HFF-Myc (cell line): Measurements from ENCODE around the gene ETDC.
"Not testable (repeated sequence)": the region's sequence is repeated elsewhere in the genome, so short reads cannot be mapped to it uniquely, and the experiment has no call there.

ENCODE experiments used
- DNase-seq: peaks from one replicate; pipeline ENCODE4 v3.0.0-alpha.2; 2011; ENCODE audit warnings: low read depth; ENCODE audit errors: extremely low read depth
- H3K4me3 ChIP-seq: replicated peaks from 2 replicates; pipeline ENCODE4 v1.5.1; 2011; ENCODE audit warnings: low read depth, mild to moderate bottlenecking, control low read depth, low read length
- CTCF ChIP-seq: IDR thresholded peaks from 2 replicates; pipeline ENCODE4 v1.5.1; 2012; ENCODE audit warnings: mild to moderate bottlenecking, low read depth, low read length, control low read depth; ENCODE audit errors: missing control alignments

The ETDC gene

GRCh38 chrX:135315864-135316263, 6.6 kb downstream of the ETDC start:
- H3K4me3 ChIP-seq = no peak overlapping the region
- TF ChIP-seq CTCF = no peak
- no peak for DNase-seq

- no peak for TF ChIP-seq CTCF
- DNase-seq = no peak
- H3K4me3 ChIP-seq = no peak overlapping the region
Observed at GRCh38 chrX:135324463-135324862, 15.2 kb downstream of the ETDC start.

GRCh38 chrX:135325036-135325818, 15.9 kb downstream of the ETDC start:
- DNase-seq, H3K4me3 ChIP-seq: not testable (repeated sequence)

- no peak for TF ChIP-seq CTCF
- no peak overlapping the region for H3K4me3 ChIP-seq
- DNase-seq = no peak
Observed at GRCh38 chrX:135327299-135327698, 18.0 kb downstream of the ETDC start.

- DNase-seq = no peak
- TF ChIP-seq CTCF = no peak
- H3K4me3 ChIP-seq = no peak overlapping the region
Observed at GRCh38 chrX:135328421-135329005, 19.2 kb downstream of the ETDC start.

GRCh38 chrX:135330706-135331105, 21.4 kb downstream of the ETDC start:
- TF ChIP-seq CTCF = no peak
- DNase-seq = no peak
- no peak overlapping the region for H3K4me3 ChIP-seq

GRCh38 chrX:135331525-135331924, 22.2 kb downstream of the ETDC start:
- TF ChIP-seq CTCF = no peak
- no peak overlapping the region for H3K4me3 ChIP-seq
- DNase-seq = no peak
